Measurements from ENCODE around the gene DIS3L2.

DNA sequence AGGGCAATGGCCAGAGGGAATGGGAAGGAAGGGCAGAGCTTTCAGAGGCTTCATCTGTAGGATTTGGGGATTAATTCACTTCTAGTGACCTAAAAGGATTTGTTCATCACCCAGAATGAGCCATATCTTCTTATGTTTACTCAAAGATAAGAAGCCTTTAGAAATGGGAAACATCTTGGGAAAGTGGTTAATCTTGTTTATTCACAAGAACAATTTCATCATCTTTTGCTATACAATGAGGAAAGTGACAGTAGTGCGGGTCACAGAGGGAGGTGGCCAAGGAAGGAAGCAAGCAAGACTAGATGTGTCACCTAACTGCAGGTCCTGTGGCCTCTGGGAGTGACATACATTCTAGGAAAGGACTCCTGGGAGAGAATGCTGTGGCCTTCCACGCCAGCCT lies 276.6 kb downstream of the DIS3L2 start:
- TF ChIP-seq FOXK2 (IDR thresholded peaks at IDR 0.05): no peak
- TF ChIP-seq ELF4 (IDR thresholded peaks at IDR 0.05): no peak
- no peak for TF ChIP-seq FOXA1 (IDR thresholded peaks at IDR 0.05)
- TF ChIP-seq FOXM1 (IDR thresholded peaks at IDR 0.05; ENCODE audit: borderline replicate concordance): no peak
- no peak for TF ChIP-seq NFRKB (IDR thresholded peaks at IDR 0.05)
- TF ChIP-seq BHLHE40 (IDR thresholded peaks at IDR 0.05; ENCODE audit: borderline replicate concordance): no peak
- no peak for TF ChIP-seq SP1 (IDR thresholded peaks at IDR 0.05)
- TF ChIP-seq CTBP1 (IDR thresholded peaks at IDR 0.05; ENCODE audit: borderline replicate concordance): no peak

All from HEK293T (cell line).